ENCODE measurements around the gene PTPN7.
A peak's percentile ranks its signal among the peaks of the same experiment; 100 is the strongest.
"Not testable (repeated sequence)": the region's sequence is repeated elsewhere in the genome, so short reads cannot be mapped to it uniquely, and the experiment has no call there.

The PTPN7 gene

GRCh38 chr1:202149566-202149965, 10.8 kb downstream of the PTPN7 start:
- no peak for DNase-seq

- no peak for DNase-seq
These were observed 12.0 kb downstream of the PTPN7 start for GRCh38 chr1:202148391-202148790.

- no peak for DNase-seq
These were observed 13.4 kb downstream of the PTPN7 start for GRCh38 chr1:202146993-202147392.

GRCh38 chr1:202146279-202146678, 14.1 kb downstream of the PTPN7 start:
- DNase-seq: no peak

- DNase-seq: not testable (repeated sequence)
These were observed 14.7 kb downstream of the PTPN7 start for GRCh38 chr1:202145744-202146140.

GRCh38 chr1:202145068-202145743, 15.2 kb downstream of the PTPN7 start:
- DNase-seq: peak; percentile 58

- peak; percentile 66 for DNase-seq
These were observed 15.9 kb downstream of the PTPN7 start, which contains the start of gene ARL8A for GRCh38 chr1:202144402-202145067. ARL8A (minus strand) TSS chr1:202144737; CDS start chr1:202144572, 165 bp downstream.

- no peak for DNase-seq
These were observed 16.5 kb downstream of the PTPN7 start for GRCh38 chr1:202143768-202144401.

- DNase-seq: no peak
These were observed 17.2 kb downstream of the PTPN7 start for GRCh38 chr1:202143011-202143767.

- not testable (repeated sequence) for DNase-seq
These were observed 18.9 kb downstream of the PTPN7 start for GRCh38 chr1:202141468-202141867.

- no peak for DNase-seq
These were observed 19.6 kb downstream of the PTPN7 start for GRCh38 chr1:202140833-202141232.

GRCh38 chr1:202135221-202135721, 25.1 kb downstream of the PTPN7 start:
- DNase-seq: peak; percentile 49

GRCh38 chr1:202134645-202135172, 25.7 kb downstream of the PTPN7 start:
- no peak for DNase-seq

- DNase-seq: no peak
These were observed 26.4 kb downstream of the PTPN7 start for GRCh38 chr1:202133989-202134388.

- no peak for DNase-seq
These were observed 26.9 kb downstream of the PTPN7 start for GRCh38 chr1:202133496-202133895.

- no peak for DNase-seq
These were observed 27.4 kb downstream of the PTPN7 start for GRCh38 chr1:202133001-202133400.

- DNase-seq: no peak
These were observed 28.2 kb downstream of the PTPN7 start for GRCh38 chr1:202131956-202132821.

GRCh38 chr1:202130816-202131522, 29.4 kb downstream of the PTPN7 start:
- DNase-seq: no peak

- no peak for DNase-seq
These were observed 30.1 kb downstream of the PTPN7 start for GRCh38 chr1:202130297-202130721.

- no peak for DNase-seq
These were observed 30.7 kb downstream of the PTPN7 start for GRCh38 chr1:202129453-202130296.
